Activated CD8-positive, alpha-beta memory T cell treated with anti-CD3 and anti-CD28 coated beads, Interleukin-2, amount 50 U/mL, for 24 hours (primary cell): ENCODE results near the gene MAD1L1.
"Not testable (repeated sequence)": the region's sequence is repeated elsewhere in the genome, so short reads cannot be mapped to it uniquely, and the experiment has no call there.

ENCODE experiments used
- DNase-seq: peaks from one replicate; pipeline ENCODE4 v3.0.0-alpha.2; 2020; ENCODE audit errors: extremely low read depth

Gene MAD1L1

GRCh38 chr7:2044883-2045471, 187.8 kb downstream of the MAD1L1 start:
- DNase-seq = no peak

GRCh38 chr7:2044311-2044882, 188.3 kb downstream of the MAD1L1 start:
- no peak for DNase-seq

DNA sequence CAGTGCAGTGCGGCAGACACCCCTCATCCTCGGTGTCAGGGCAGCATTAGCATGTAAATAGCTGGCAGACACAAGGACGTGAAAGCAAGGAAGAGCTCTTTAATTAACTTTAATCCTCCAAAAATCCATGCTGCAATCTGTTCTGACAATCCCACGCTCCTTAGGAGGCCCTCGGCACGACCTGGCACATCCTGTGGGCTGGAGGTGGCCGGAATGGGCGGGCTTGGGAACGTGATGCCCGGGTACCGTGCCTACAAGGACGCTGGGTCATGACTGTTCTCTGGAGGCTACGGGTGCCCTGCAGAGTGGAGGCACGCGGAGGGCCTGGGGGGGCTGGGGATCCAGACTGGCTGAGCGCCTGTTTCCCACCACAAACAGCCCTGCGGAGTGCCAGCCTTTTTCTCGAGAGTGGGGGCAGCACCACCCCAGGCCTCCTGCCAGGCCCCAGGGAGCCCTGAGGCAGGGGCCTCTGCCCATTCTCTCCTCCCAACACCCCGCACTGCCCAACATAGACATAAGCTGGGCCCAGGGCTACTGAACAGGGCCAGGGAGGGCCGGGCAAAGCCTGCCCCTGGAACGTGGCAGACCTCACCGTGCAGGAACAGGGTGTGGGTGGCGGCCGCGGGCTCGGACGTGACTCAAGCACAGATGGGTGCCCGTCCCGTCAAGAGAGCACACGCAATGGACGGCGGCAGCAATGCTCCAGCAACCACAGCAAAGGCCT, 189.3 kb downstream of the MAD1L1 start:
- DNase-seq = no peak

- DNase-seq = no peak
These were observed 190.1 kb downstream of the MAD1L1 start for GRCh38 chr7:2042650-2043049.

GRCh38 chr7:2041496-2042367, 191.0 kb downstream of the MAD1L1 start:
- no peak for DNase-seq

DNA sequence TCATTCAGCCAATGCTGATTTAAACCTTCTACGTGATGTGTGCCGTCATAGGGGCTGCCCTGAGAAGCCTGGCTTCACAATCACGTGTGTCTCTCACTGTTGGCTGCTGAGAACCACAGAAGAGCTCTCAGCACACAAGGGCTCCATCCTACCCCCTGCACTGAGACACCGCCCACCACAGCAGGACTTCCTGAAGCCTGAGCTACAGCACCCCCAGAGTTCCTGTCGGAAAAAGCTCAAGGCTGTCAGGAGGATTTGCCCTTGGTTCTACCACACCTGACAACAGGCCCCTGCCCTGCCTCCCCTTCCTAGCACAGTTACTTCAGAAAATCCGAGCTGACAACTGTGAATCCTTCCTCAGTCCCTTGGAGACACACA, 191.9 kb downstream of the MAD1L1 start:
- DNase-seq = no peak

DNA sequence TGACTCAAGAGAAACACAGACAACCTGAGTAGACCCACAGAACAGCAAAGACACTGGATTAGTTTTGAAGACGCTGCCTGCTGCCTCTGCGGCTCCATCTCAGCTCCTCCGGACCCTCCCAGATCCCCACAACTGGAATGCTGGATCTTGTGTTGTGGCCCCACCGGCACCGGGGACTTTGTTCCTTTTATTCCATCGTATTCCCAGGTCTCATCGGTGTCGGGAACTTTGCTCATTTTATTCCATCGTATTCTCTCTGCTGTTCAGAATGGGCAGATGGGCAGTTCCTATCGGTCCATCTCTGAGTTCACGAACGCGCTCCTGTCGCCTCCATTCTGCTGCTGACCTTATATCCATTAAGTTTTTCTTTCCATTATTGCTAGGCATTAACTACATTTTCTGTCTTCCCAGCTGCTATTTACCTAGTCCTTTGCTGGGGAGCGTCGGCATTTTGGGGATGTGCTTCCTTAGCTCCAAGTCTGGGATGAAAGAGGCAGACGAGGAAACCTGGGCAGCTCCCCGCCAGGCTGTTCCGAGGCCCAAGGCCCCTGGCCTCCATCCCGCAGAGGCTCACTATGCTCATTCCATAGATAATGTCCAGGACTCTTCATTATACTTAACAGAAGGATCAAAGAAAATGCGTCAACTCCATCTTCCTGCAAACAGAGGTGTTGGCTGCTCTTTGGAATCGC, 192.4 kb downstream of the MAD1L1 start:
- no peak for DNase-seq

- DNase-seq = no peak
These were observed 193.6 kb downstream of the MAD1L1 start for GRCh38 chr7:2038931-2039728.

GRCh38 chr7:2037808-2038522, 194.8 kb downstream of the MAD1L1 start:
- DNase-seq = no peak

DNA sequence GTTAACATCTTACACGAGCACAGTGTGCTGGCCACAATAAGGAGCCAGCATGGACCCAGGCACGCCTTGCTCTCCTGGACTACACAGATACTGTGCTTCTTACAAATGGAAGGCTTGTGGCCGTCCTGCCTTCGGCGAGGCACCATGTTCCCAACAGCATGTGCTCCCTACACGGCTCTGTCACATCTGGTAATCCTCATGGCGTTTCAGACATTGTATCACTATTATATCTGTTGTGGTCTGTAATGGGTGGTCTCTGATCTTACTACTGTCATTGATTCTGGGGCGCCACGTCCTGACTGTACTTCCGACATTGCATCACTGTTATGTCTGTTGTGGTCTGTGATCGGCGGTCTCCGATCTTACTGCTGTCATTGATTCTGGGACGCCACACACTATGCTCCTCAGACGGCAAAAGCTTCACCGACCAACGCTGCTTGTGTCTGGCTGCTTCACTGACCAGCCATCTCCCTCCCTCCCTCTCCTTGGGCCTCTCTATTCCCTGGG, 195.4 kb downstream of the MAD1L1 start:
- DNase-seq = no peak

DNA sequence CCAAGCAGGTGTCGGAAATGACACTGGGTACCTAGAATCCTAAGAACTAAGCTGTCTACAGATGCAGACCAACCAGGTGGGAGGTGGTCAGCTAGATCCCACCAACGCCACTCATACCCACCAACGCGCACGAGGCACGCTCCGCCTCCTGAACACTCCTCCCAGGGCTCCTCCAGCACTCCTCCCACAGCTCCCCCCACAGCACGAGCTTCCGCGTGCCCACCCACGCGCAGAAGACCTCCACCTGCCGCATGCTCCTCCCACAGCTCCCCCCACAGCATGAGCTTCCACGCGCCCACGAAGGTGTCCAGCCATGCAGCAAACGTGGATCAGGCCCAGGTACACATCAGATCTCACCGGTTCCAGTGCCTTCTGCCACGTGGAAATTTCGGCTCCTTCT, 196.0 kb downstream of the MAD1L1 start:
- DNase-seq = no peak

DNA sequence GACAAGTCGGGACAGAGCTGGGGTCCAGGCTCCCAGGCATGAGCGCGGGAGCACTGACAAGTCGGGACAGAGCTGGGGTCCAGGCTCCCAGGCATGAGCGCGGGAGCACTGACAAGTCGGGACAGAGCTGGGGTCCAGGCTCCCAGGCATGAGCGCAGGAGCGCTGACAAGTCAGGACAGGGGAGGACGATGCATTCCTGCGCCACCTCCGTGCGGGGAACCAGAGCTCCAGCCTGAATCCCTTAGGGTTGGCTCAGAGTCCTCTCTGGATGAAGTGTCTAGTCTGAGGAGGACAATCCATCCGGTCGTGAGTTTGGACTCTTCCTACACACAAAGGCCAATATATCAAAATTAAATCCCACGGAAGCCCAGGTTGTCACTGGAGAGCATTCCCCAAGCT, 196.5 kb downstream of the MAD1L1 start:
- not testable (repeated sequence) for DNase-seq

- DNase-seq = no peak
These were observed 198.2 kb downstream of the MAD1L1 start for GRCh38 chr7:2034291-2035201.

DNA sequence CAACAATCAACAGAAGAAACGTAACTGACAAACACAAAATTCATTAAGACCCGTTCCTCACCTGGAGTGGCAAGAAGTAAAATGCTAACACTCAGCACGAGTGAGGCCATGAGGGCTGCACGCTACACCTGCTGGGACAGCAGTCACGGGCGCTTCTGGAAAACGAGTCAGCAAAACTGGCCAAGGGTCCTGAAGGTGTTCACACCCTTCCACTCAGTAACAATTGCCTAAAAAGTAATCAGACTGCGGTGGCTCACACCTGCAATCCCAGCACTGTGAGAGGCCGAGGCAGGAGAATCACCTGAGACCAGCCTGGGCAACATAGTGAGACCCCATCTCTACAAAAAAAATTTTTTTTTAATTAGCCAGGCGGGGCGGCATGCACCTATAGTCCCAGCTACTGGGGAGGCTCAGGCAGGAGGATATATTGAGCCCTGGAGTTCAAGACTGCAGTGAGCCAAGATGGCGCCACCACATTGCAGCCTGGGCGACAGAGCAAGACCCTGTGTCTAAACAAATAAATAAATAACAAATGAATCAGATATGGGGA, 199.1 kb downstream of the MAD1L1 start:
- DNase-seq = no peak

GRCh38 chr7:2032876-2033407, 199.8 kb downstream of the MAD1L1 start:
- no peak for DNase-seq

DNA sequence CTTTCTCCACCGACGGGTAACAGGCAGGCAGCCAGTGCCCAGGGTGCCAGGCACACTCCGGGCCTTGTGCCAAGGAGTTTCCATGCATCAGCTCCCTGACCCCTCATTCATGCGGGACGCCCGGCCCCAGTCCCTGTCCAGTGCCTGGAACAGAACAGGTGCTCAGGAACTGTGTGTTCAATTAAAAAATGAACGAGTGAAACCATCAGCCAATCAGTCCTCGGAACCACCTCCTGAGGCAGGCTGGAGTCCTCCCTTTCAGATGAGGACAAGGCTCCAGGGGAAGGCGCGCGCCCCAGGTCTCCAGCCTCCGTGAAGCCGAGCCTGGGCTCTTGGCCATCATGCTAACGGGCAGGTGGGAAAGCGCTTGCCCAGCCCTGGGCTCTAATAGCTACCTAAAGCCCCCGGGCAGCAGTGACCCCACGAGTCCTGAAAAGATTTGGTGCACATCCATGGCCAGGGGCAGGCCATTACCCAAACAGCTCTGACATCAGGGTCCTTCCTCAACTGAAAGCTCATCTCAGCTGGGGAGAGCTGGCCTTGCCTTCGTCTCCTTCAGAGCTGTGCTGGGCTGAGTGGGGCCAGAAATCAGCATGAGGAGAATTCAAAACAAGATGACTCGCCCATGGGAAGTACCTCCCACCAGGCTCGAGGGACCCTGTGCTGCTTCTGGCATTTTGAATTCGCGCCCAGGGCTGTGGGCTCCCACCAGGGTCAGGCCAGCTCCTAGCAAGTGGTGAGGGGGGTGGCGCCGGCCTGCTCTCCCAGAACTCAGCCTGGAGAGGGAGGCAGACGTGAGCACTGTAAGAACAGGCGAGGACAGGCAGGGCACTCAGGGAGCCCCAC, 200.5 kb downstream of the MAD1L1 start:
- DNase-seq = no peak

GRCh38 chr7:2031451-2031845, 201.3 kb downstream of the MAD1L1 start:
- DNase-seq = no peak
